Body of pancreas (tissue), 4 donors: Measurements from ENCODE around the gene CFAP45. TPM values are rescaled to one million over a fixed set of nuclear protein-coding genes. Genes with fewer than 3 reads are reported as not detected.

Experiments used
- ATAC-seq: fragments of 150-250 bp; one replicate; pipeline ENCODE4 v1.9.1; 2016
- DNase-seq, 4 donors: peaks; one replicate each; pipeline ENCODE4 v3.0.0-alpha.2; 2019
- H3K27ac ChIP-seq, 4 donors: fragments of 200-600 bp; sonication (generic); 1 replicate in 3 of 4; 2 replicates in 1 of 4; pipeline versions ENCODE4 v1.5.1 to v1.6.1; 2016 to 2019; ENCODE audit warnings: mild to moderate bottlenecking in 1 of 4, mixed read lengths in 1 of 4, moderate library complexity in 1 of 4
- H3K27me3 ChIP-seq, 2 donors: fragments of 200-600 bp; sonication (generic); one replicate each; pipeline ENCODE4 v1.6.0; 2016; ENCODE audit warnings: mild to moderate bottlenecking in 1 of 2
- H3K36me3 ChIP-seq, 2 donors: fragments of 200-600 bp; sonication (generic); replicated peaks in 1 of 2; 2 replicates each; pipeline ENCODE4 v1.5.1; 2016; ENCODE audit warnings: low read depth in 2 of 2; ENCODE audit not compliant: insufficient read depth in 1 of 2
- H3K4me1 ChIP-seq: fragments of 200-600 bp; sonication (generic); one replicate; pipeline ENCODE4 v1.6.0; 2016
- H3K4me3 ChIP-seq, 2 donors: fragments of 200-600 bp; sonication (generic); 1 replicate in 1 of 2; 2 replicates in 1 of 2; pipeline ENCODE4 v1.5.1; 2016 to 2019
- H3K9me3 ChIP-seq, 3 donors: fragments of 200-600 bp; sonication (generic); 1 replicate in 2 of 3; 2 replicates in 1 of 3; pipeline ENCODE4 v1.5.1; 2016
- CTCF ChIP-seq, 7 experiments: fragments of 450-650 bp in 4 of 7; fragments of 200-600 bp in 3 of 7; sonication (generic) in 3 of 7; IDR thresholded peaks; one replicate each; pipeline ENCODE4 v1.5.1; 2016 to 2019; ENCODE audit warnings: antibody characterized with exemption in 7 of 7
- POLR2A ChIP-seq, 3 donors: fragments of 450-650 bp; IDR thresholded peaks; one replicate each; pipeline ENCODE4 v1.6.1; 2016; ENCODE audit warnings: antibody characterized with exemption in 3 of 3, mild to moderate bottlenecking in 2 of 3
- WGBS, 2 donors: methylation state at CpG; one replicate each; pipeline ENCODE4 v1.1.5; 2017; 5-methylcytosine and 5-hydroxymethylcytosine counted together
- intact Hi-C: fragments of 100-400 bp; cut with DNase I; formaldehyde crosslinking; loops from one replicate; pipeline ENCODE4 v1.15.1; 2023
- total RNA-seq, 2 donors: library from RNA; depleted of rRNA; stranded (reverse); fragments of >200 nt; gene quantifications; one replicate each; pipeline ENCODE4 v1.1.0, GENCODE V29; 2016

The CFAP45 gene
- total RNA-seq, 2 donors from 2014 or later, result not detected

DNA sequence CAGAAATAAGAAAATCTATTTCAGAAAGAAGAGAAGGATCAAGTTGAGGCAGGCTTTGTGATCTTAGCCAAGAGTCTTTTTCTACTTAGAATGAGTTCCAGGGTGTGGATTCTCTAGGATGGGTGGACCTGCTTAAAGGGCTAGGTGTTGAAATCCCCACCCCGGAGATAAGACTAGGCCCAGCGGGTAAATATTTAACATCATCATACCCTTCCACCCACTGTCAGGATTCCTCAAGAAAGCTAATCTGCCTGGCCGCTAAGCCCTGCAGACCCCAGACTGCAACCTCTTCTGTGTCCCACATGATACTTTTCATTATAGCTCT lies 39.7 kb upstream of the CFAP45 start:
- DNase-seq, result no peak
- WGBS, 2 donors, result 59 to 64% methylated on average over 3 of the region's 3 CpGs
- Histone ChIP-seq H3K4me1 (peaks cover 8% of the 10 kb centered on the region), H3K27me3 (no peaks in the 10 kb centered on the region), H3K9me3 (no peaks in the 10 kb centered on the region), H3K27ac (no peak overlapping the region), H3K4me3 (no peak overlapping the region), H3K36me3 (no peaks in the 10 kb centered on the region)
- intact Hi-C loops, result loop anchor here (5.0 kb wide), 1 partner anchor 148 kb away; no protein-coding TSS in a partner anchor
- no peak for TF ChIP-seq POLR2A (IDR thresholded peaks at IDR 0.05)
- TF ChIP-seq CTCF (IDR thresholded peaks at IDR 0.05), result no peak
- ATAC-seq, result no peak

DNA sequence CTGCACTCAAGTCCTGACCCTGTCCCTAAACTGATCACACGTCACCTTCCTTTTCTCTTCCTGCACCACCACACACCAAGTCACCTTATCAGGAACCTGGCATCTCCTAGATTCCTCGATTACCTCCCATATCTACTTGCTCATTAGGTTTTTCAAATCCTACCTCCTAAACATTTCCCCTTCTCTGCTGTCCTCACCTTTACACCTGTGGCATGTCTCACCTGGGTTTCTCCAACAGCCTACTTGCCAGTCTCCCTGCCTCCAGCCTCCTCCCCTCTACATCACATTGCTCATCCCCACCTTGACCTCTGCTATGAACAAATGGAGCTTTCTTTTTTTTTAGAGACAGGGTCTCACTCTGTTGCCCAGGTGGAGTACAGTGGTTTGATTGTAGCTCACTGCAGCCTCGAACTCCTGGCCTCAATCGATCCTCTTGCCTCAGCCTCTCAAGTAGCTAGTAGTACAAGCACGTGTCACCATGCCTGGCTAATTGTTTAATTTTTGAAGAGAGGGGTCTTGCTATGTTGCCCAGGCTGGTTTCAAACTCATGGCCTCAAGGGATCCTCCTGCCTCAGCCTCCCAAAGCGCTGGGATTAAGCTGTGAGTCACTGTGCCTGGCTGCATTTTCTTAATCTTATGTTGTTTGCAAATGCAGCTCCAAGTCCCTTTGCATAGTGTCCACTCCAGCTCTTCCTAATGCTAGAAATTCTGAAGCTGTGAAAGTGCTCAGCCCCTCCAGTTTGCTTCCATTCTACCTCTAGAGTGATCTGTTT lies 39.1 kb upstream of the CFAP45 start:
- H3K27ac ChIP-seq, result no peak overlapping the region
- intact Hi-C loops, result no loop called here
- H3K36me3 ChIP-seq, result no peaks in the 10 kb centered on the region
- ATAC-seq (no peak), DNase-seq (no peak)
- no peaks in the 10 kb centered on the region for H3K9me3 ChIP-seq
- no peak overlapping the region for H3K4me3 ChIP-seq
- no peaks in the 10 kb centered on the region for H3K27me3 ChIP-seq
- H3K4me1 ChIP-seq, result peaks cover 8% of the 10 kb centered on the region
- WGBS, 2 donors, result 68 to 82% methylated on average over 6 of the region's 6 CpGs
- TF ChIP-seq CTCF (IDR thresholded peaks at IDR 0.05), result no peak
- TF ChIP-seq POLR2A (IDR thresholded peaks at IDR 0.05), result no peak

DNA sequence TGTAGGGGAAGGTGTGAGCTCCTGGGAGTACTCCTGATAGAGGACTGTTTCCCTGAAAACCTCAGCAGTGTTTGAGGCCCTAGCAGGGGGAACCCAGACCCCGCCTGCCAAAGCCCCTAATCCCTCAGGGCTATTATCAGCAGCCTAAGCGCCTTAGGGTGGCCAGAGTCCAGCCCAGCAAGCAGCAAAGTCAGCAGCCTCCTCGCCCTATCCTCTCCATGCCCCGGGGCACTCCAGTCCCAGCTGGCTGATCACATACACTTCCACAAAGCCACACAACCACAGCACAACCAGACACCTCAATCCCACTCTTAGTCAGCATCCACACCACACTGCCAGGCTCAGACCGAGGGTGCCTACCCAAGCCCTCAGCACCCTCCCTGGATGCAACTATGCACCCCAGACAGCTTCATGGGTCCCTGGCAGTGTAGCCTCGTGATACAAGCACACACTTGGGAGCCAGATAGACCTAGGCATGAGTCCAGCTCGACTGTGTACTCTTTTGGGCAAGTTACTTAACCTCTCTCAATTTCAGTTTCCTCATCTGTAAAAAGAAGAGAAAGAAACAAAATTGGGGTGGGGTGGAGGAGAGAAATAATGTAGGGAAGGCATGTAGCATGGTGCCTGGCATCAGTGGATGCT lies 38.4 kb upstream of the CFAP45 start:
- no peaks in the 10 kb centered on the region for H3K9me3 ChIP-seq
- intact Hi-C loops, result no loop called here
- peaks cover 8% of the 10 kb centered on the region for H3K4me1 ChIP-seq
- H3K27ac ChIP-seq, result no peak overlapping the region
- WGBS, 2 donors, result 37 to 55% methylated on average over 3 to 7 of the region's 7 CpGs
- DNase-seq, result no peak
- no peaks in the 10 kb centered on the region for H3K36me3 ChIP-seq
- no peak overlapping the region for H3K4me3 ChIP-seq
- TF ChIP-seq CTCF (IDR thresholded peaks at IDR 0.05) (no peak), POLR2A (IDR thresholded peaks at IDR 0.05) (no peak)
- H3K27me3 ChIP-seq, result no peaks in the 10 kb centered on the region
- ATAC-seq, result no peak

DNA sequence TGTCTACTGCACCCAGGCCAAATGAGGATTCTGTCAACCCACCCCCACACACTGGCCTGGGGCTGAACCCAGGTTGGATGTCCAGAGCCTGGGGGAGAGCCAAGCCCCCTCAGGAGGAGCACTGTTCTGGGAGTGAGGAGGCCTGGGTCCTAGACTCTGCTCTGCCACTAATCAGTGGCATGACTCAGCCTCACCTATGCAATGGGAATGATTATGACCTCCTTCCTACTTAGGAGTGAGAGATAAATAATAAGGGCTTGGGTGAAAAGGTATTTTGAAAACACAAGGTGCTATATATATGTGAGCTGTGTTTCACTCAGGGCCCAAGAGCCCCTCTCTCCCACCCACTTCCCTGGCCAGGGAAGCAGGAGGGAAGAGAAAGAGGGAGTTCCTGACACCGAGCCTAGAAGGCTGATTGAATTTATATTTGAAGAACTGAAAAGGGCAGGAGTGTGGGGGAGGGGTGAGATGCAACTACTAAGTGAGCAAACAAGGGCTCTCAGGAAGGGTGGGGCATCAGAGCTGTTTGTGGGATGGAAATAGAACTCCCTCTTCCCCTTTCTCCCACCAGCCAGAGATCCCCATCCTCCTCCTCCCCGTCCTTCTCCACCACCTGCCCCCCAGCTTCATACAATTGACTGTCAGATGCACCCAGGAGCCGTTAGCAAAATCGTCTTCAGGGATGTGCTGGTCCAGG lies 37.2 kb upstream of the CFAP45 start:
- Histone ChIP-seq H3K4me1 (peaks cover 8% of the 10 kb centered on the region), H3K4me3 (no peak overlapping the region), H3K36me3 (no peaks in the 10 kb centered on the region), H3K9me3 (no peaks in the 10 kb centered on the region), H3K27ac (no peak overlapping the region), H3K27me3 (no peaks in the 10 kb centered on the region)
- ATAC-seq (no peak), DNase-seq (no peak)
- intact Hi-C loops, result no loop called here
- WGBS, 2 donors, result 42 to 55% methylated on average over 4 of the region's 4 CpGs
- no peak for TF ChIP-seq CTCF (IDR thresholded peaks at IDR 0.05)
- TF ChIP-seq POLR2A (IDR thresholded peaks at IDR 0.05), result no peak
